ENCODE data around the gene SPON1.
"Not testable (repeated sequence)": the region's sequence is repeated elsewhere in the genome, so short reads cannot be mapped to it uniquely, and the experiment has no call there.

SPON1 gene

GRCh38 chr11:13970986-13971385 lies 8.5 kb downstream of the SPON1 start:
- no peak overlapping the region for H3K4me3 ChIP-seq (ENCODE audit: low read length)
- no peak for DNase-seq (ENCODE audit: low read depth, low spot score)

GRCh38 chr11:13972043-13972910 lies 9.8 kb downstream of the SPON1 start:
- no peak for DNase-seq (ENCODE audit: low read depth, low spot score)
- no peak overlapping the region for H3K4me3 ChIP-seq (ENCODE audit: low read length)

GRCh38 chr11:13972944-13973343 lies 10.4 kb downstream of the SPON1 start:
- H3K4me3 ChIP-seq (ENCODE audit: low read length): no peak overlapping the region
- DNase-seq (ENCODE audit: low read depth, low spot score): no peak

GRCh38 chr11:13974631-13975030 lies 12.1 kb downstream of the SPON1 start:
- H3K4me3 ChIP-seq (ENCODE audit: low read length): no peak overlapping the region
- DNase-seq (ENCODE audit: low read depth, low spot score): no peak

- DNase-seq (ENCODE audit: low read depth, low spot score): no peak
- H3K4me3 ChIP-seq (ENCODE audit: low read length): no peak overlapping the region
Observed at GRCh38 chr11:13983081-13983751, 20.7 kb downstream of the SPON1 start.

GRCh38 chr11:13984616-13985450 lies 22.3 kb downstream of the SPON1 start:
- no peak overlapping the region for H3K4me3 ChIP-seq (ENCODE audit: low read length)
- no peak for DNase-seq (ENCODE audit: low read depth, low spot score)

- DNase-seq (ENCODE audit: low read depth, low spot score): not testable (repeated sequence)
Observed at GRCh38 chr11:13986695-13987094, 24.2 kb downstream of the SPON1 start.

GRCh38 chr11:13992158-13992856 lies 29.8 kb downstream of the SPON1 start:
- not testable (repeated sequence) for H3K4me3 ChIP-seq (ENCODE audit: low read length); DNase-seq (ENCODE audit: low read depth, low spot score)

More at GRCh38 chr11:13986695-13987094, 24.2 kb downstream of the SPON1 start:
- not testable (repeated sequence) for H3K4me3 ChIP-seq (ENCODE audit: low read length)

- no peak for DNase-seq (ENCODE audit: low read depth, low spot score)
- H3K4me3 ChIP-seq (ENCODE audit: low read length): no peak overlapping the region
Observed at GRCh38 chr11:13993096-13993765, 30.7 kb downstream of the SPON1 start.

GRCh38 chr11:13997881-13998280 lies 35.4 kb downstream of the SPON1 start:
- DNase-seq (ENCODE audit: low read depth, low spot score): no peak
- H3K4me3 ChIP-seq (ENCODE audit: low read length): no peak overlapping the region

- no peak overlapping the region for H3K4me3 ChIP-seq (ENCODE audit: low read length)
- no peak for DNase-seq (ENCODE audit: low read depth, low spot score)
Observed at GRCh38 chr11:13999704-14000103, 37.2 kb downstream of the SPON1 start.

GRCh38 chr11:14001597-14001996 lies 39.1 kb downstream of the SPON1 start:
- no peak overlapping the region for H3K4me3 ChIP-seq (ENCODE audit: low read length)
- no peak for DNase-seq (ENCODE audit: low read depth, low spot score)

- DNase-seq (ENCODE audit: low read depth, low spot score): no peak
- no peak overlapping the region for H3K4me3 ChIP-seq (ENCODE audit: low read length)
Observed at GRCh38 chr11:14007566-14007965, 45.0 kb downstream of the SPON1 start.

- no peak for DNase-seq (ENCODE audit: low read depth, low spot score)
- no peak overlapping the region for H3K4me3 ChIP-seq (ENCODE audit: low read length)
Observed at GRCh38 chr11:14010665-14011064, 48.1 kb downstream of the SPON1 start.

GRCh38 chr11:14012846-14013245 lies 50.3 kb downstream of the SPON1 start:
- DNase-seq (ENCODE audit: low read depth, low spot score): no peak
- no peak overlapping the region for H3K4me3 ChIP-seq (ENCODE audit: low read length)

- no peak overlapping the region for H3K4me3 ChIP-seq (ENCODE audit: low read length)
- no peak for DNase-seq (ENCODE audit: low read depth, low spot score)
Observed at GRCh38 chr11:14015711-14016110, 53.2 kb downstream of the SPON1 start.

- no peak for DNase-seq (ENCODE audit: low read depth, low spot score)
- H3K4me3 ChIP-seq (ENCODE audit: low read length): no peak overlapping the region
Observed at GRCh38 chr11:14018441-14018840, 55.9 kb downstream of the SPON1 start.

GRCh38 chr11:14021738-14022137 lies 59.2 kb downstream of the SPON1 start:
- H3K4me3 ChIP-seq (ENCODE audit: low read length): no peak overlapping the region
- DNase-seq (ENCODE audit: low read depth, low spot score): no peak

GRCh38 chr11:14022251-14022650 lies 59.7 kb downstream of the SPON1 start:
- no peak for DNase-seq (ENCODE audit: low read depth, low spot score)

More at GRCh38 chr11:14022251-14022650, 59.7 kb downstream of the SPON1 start:
- no peak overlapping the region for H3K4me3 ChIP-seq (ENCODE audit: low read length)

Measured in Jurkat, Clone E6-1 (cell line).